ENCODE data around the gene KRT86.

Gene KRT86

DNA sequence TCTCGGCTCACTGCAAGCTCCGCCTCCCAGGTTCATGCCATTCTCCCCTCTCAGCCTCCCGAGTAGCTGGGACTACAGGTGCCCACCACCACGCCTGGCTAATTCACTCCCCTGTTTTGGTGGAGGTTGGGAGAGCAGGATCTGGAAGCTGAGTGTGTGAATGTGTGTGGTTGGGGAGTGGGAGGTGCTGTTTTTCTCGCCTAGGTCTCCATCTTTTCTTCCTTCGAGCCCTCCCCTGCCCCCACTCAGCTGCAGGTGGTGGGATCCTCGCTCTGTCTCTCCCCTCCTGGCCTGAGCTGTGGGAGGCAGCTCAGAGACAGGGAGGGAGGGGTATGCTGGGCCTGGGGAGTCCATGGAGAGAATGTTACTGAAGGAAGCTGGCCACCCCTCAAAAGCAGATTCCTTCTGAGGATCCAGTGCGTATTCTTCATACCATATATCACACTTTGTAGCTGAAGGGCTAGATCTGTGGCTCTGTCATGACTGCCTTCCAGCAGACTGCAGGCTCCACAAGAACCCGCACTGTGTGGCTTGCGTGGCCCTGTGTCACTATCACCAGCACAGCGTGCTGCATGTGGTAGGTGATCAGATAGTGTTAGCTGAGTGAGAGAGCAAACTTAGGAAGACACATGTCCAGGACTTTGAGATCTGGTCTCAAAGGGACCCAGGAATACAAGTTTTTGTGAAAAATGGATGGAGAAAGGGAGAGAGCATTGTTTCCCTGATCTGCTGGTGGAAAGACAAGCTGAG lies 44.0 kb downstream of the KRT86 start:
- no peak for DNase-seq

DNA sequence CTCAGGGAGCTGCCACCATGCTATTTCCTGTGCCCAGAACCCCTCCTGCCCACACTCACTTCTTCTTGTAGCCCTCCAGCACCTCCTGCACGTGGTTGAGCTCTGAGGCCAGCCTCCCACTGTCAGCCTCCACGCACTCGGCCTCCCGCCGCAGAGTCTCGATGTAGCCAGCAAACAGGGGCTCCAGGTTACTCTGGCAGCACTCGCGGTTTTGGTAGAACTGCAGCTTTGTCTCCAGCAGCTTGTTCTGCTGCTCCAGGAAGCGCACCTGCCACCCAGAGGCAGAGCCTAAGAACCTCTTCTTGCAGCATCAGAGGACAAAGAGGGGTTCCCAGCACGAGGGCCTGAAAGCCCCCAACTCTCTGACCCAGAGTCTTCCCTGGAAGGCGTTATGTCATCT lies 44.7 kb downstream of the KRT86 start:
- DNase-seq = no peak

DNA sequence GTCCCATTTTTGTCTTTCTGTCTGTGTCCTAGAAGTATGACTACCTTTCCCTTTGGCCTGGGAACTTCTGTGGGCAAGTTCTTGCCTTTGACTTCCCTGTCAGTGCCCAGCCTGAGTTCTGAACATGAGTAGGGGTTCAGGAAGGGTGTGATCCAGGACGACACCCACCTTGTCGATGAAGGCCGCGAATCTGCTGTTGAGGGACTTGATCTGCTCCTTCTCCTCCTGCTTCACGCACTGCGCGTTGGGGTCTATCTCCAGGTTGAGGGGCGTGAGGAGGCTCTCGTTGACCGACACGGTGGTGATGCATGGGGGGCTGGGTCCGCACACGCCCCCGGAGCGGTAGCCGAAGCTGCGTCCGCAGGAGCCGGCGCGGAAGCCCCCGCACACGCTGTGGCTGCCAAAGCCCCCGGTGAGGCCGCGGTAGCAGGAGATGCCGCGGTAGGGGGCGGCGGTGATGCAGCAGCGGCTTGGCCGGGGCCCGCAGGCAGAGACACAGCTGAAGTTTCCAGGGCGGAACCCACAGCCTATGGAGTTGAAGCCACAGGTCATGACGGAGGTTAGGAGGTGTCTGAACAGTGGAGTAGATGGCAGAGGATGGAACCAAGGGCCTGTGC lies 46.4 kb downstream of the KRT86 start, which contains the start of gene KRT83:
Gene KRT83 (minus strand): TSS at position 615 of the 617 bp plus-strand sequence. CDS start 63 bp downstream, at position 552.
- DNase-seq = no peak

GRCh38 chr12:52321418-52321817 lies 47.0 kb downstream of the KRT86 start:
- DNase-seq = no peak

- no peak for DNase-seq
Measured at GRCh38 chr12:52322069-52322468, 47.6 kb downstream of the KRT86 start.

DNA sequence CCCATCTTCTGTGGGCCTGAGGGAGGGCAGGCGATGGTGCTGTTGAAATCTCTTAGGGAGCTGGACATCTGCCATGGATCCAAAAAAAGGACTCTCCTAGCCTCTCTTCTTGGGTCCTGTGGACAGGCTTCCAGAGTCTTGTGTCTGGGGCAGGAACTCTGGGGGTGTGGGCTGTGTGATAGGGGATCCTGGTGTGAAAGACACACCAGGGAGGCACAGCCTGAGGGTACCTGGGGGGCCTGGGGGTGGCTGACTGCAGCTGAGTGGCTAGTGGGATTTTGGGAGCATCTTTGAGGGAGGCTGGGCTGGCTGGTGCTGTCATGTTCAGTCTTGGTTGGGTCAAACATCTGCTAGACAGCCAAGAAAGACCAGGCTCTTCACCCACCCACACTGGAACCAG lies 48.6 kb downstream of the KRT86 start:
- no peak for DNase-seq

DNA sequence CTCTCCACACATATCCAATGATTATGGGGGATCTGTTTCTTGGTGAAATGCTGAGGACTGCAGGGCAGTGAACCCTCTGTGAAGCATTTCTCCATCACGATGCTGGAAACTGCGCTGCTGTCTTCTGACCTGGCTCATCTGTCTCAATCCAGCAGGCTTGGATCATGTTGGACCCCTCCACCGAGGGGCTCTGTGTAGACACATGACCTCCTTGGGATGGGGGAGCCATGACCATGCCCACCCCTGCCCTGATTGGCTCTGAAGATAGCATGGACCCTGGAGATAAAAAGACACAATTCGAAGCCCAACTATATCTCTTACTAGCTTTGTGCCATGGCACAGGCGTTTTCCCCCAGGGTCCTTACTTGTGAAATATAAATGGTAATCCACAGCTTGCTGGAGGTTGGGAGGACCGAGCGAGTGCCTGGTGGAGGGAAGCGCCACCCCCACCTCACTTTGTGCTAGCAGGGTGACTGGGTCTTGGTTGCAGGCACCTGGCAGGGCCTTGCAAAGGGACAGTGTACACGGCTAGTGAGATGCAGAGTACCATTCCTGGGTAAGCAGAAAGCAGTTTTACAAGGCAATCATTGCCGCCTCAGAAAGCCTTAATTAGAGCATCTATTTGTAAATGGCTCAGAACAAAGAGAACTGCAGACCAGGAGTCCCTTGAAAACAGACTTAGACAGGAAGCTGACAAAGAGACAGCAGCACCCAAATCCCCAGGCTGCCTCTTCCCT lies 49.1 kb downstream of the KRT86 start:
- no peak for DNase-seq

GRCh38 chr12:52324153-52324444 lies 49.7 kb downstream of the KRT86 start:
- DNase-seq = no peak

DNA sequence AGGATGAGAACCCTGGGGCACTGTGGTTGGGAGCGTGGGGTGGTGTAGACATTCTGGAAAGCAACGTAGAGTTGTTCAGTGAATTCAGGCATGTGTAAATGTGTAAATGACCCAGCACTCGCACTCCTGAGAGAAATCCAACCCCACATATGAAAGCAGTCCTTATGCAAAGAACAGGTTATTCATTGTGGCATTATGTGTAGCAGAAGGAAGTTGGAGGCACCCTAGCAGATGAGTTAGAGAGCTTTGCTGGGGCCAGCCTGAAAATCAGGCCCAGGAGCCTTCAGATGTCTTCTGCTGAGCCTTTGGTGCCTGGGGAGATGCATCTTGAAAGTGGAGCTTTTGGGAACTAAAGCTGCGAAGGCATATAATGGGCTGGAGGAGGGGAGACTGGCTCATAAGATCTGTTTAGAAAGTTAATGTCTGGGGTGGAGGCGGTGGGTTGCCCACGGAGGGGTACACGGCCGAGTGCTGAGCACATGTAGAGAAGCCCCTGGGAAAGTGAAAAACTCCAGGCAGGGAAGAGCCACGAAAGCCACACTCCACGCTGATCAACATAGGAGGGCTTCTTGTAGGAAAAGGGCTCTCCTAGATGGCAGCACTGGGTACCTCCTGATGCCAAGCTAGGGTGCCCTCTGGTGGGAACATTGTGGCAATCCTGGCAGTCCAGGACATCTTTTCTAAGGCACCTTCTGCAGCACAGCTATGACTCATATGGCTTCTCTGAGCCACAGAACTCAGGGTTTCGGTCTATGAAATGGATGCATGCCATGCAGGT lies 52.8 kb downstream of the KRT86 start:
- DNase-seq = peak; percentile 91

GRCh38 chr12:52327830-52328500 lies 53.5 kb downstream of the KRT86 start:
- DNase-seq = no peak

- DNase-seq = no peak
Measured at GRCh38 chr12:52331039-52331438, 56.6 kb downstream of the KRT86 start.

DNA sequence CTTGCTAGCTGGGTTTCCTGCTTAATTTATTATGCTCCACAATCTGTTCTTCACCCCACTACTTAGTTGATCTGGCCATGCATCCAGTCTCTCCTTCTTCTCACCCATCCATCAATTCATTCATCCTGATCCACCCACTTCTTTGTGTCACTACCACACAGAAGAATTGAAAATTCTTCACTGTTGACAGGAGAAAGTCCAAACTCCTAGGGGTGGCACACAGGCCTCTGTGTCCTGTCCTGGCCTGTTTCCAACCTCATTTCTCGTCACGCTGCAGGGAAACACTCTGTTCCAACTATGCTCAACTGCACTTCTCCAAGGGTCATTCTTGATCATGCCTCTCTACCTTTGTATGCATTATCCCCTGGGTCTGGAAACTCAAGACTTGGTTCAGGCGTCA lies 57.4 kb downstream of the KRT86 start:
- no peak for DNase-seq

DNA sequence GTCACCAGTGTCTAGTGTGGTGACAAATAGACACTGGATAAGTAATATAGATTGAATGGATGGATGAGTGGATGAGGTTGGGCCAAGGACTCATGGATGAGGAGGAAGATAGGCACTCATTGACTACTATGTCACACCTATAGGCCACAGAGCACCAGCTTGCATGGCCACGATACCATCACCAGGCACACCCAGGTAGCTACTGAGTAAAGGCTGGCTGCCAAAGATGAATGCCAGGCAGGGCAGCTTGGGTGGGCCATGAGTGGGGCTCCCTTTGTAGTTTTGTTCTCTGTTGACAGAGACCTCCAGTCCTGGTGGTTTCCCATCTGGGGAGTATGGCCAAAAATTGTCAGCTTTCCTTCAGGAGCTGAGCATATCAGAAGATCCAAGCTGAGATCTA lies 57.9 kb downstream of the KRT86 start:
- no peak for DNase-seq

GRCh38 chr12:52333321-52333720 lies 58.9 kb downstream of the KRT86 start:
- DNase-seq = no peak

GRCh38 chr12:52334185-52334584 lies 59.7 kb downstream of the KRT86 start:
- no peak for DNase-seq

DNA sequence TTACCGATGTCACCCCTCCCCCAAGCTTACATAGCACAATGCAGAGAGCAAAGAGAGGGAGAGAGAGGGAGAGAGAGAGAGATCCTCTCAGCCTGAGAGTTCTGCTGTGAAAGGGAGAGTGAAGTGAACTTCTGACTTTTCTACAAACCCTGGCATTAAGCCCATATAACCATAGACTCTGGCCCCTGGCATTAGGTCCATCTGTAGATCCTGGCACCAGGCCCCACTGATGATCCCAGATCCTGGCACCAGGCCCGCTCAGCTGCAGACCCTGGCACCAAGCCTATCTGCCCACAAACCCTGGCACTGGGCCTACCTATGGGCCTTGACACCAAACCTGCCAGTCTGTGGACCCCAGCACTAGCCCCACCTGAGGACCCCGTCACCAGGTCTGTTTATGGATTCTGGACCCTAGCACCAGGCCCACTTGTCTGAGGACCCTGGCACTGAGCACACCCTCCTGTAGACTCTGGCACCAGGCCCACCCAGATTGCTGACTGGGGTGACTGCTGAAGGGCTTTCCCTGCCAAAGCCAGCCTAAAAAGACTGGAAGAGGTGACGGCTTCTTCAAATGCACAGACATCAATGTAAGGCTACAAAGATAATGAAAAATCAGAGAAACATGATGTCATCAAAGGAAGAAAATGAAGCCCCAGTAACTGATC lies 61.3 kb downstream of the KRT86 start:
- peak; percentile 79 for DNase-seq

DNA sequence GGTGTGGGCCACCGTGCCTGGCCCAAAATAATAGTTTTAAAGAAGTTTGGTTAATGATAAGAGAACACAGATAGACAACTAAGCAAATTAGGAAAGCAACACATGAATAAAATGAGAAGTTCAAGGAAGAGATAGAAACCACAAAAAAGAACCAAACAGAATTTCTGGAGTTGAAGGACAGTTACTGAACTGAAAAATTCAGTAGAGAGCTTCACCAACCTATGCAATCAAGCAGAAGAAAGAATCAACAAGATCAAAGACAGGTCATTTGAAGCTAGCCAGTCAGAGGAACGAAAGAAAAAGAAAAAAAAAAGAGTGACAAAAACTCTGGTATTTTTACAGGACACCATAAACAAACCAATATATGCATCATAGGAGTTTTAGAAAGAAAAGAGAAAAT lies 62.2 kb downstream of the KRT86 start:
- no peak for DNase-seq

DNA sequence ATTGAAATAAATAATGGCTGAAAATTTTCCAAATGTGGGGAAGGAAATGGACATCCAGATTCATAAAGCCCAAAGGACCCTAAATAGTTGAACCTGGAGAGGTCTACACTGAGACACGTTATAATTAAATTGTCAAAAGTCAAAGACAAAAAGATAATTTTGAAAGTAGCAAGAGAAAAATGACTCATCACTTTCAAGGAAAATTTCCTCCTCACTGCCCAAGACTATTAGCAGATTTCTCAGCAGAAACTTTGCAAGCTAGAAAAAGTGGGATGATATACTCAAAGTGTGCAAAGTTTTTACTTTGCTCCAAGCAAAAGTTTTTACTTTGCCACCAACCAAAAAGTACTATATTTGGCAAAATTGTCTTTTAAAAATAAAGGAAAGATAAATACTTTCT lies 62.6 kb downstream of the KRT86 start:
- no peak for DNase-seq

GRCh38 chr12:52338241-52338960 lies 64.0 kb downstream of the KRT86 start:
- peak; percentile 37 for DNase-seq

- DNase-seq = no peak
Measured at GRCh38 chr12:52341066-52341580, 66.7 kb downstream of the KRT86 start.

GRCh38 chr12:52342781-52343490 lies 68.5 kb downstream of the KRT86 start:
- DNase-seq = no peak

Measured in NCI-H1694 treated with DMSO at 0.1 percent for 48 hours (cell line).